ENCODE measurements around the gene OR8K3. TPM values are rescaled to one million over a fixed set of nuclear protein-coding genes. Genes with fewer than 3 reads are reported as not detected.

OR8K3 gene
- total RNA-seq, 1 donor = not detected

- Histone ChIP-seq H3K79me2 (ENCODE audit: insufficient read depth, low read length) (no peaks in the 10 kb centered on the region), H3K27me3 (ENCODE audit: insufficient read depth, low read length) (no peaks in the 10 kb centered on the region), H4K20me1 (ENCODE audit: insufficient read depth, low read length) (no peaks in the 10 kb centered on the region), H3K9me3 (ENCODE audit: low read depth, low read length) (no peaks in the 10 kb centered on the region), H3K27ac (ENCODE audit: low read depth, low read length) (no peak overlapping the region), H3K36me3 (ENCODE audit: insufficient read depth, low read length) (no peaks in the 10 kb centered on the region), H3K4me3 (ENCODE audit: insufficient read depth, low read length) (no peak overlapping the region), H2AFZ (ENCODE audit: low read length) (no peak overlapping the region), H3K4me1 (ENCODE audit: insufficient read depth, low read length) (no peaks in the 10 kb centered on the region), H3K4me2 (ENCODE audit: insufficient read depth, low read length) (no peak overlapping the region)
- DNase-seq (ENCODE audit: insufficient read length, low spot score, missing footprints) = no peak
- no peak for TF ChIP-seq CTCF (IDR thresholded peaks at IDR 0.05; ENCODE audit: extremely low read depth, low read depth, low read length)
These were observed 18.0 kb upstream of the OR8K3 start for GRCh38 chr11:56296898-56297297.

GRCh38 chr11:56307836-56308235 lies 7.1 kb upstream of the OR8K3 start:
- Histone ChIP-seq H3K27me3 (ENCODE audit: insufficient read depth, low read length) (no peaks in the 10 kb centered on the region), H3K9me3 (ENCODE audit: low read depth, low read length) (peaks cover 6% of the 10 kb centered on the region), H3K4me1 (ENCODE audit: insufficient read depth, low read length) (no peaks in the 10 kb centered on the region), H2AFZ (ENCODE audit: low read length) (no peak overlapping the region), H3K79me2 (ENCODE audit: insufficient read depth, low read length) (no peaks in the 10 kb centered on the region), H3K4me2 (ENCODE audit: insufficient read depth, low read length) (no peak overlapping the region), H4K20me1 (ENCODE audit: insufficient read depth, low read length) (no peaks in the 10 kb centered on the region), H3K4me3 (ENCODE audit: insufficient read depth, low read length) (no peak overlapping the region), H3K27ac (ENCODE audit: low read depth, low read length) (no peak overlapping the region), H3K36me3 (ENCODE audit: insufficient read depth, low read length) (no peaks in the 10 kb centered on the region)
- DNase-seq (ENCODE audit: insufficient read length, low spot score, missing footprints) = peak; percentile 68
- no peak for TF ChIP-seq CTCF (IDR thresholded peaks at IDR 0.05; ENCODE audit: extremely low read depth, low read depth, low read length)

GRCh38 chr11:56331861-56332491 lies 17.0 kb downstream of the OR8K3 start:
- DNase-seq (ENCODE audit: insufficient read length, low spot score, missing footprints) = peak; percentile 54
- Histone ChIP-seq H3K4me3 (ENCODE audit: insufficient read depth, low read length) (no peak overlapping the region), H3K4me2 (ENCODE audit: insufficient read depth, low read length) (no peak overlapping the region), H3K4me1 (ENCODE audit: insufficient read depth, low read length) (no peaks in the 10 kb centered on the region), H3K27ac (ENCODE audit: low read depth, low read length) (no peak overlapping the region), H3K9me3 (ENCODE audit: low read depth, low read length) (no peaks in the 10 kb centered on the region), H2AFZ (ENCODE audit: low read length) (no peak overlapping the region), H3K36me3 (ENCODE audit: insufficient read depth, low read length) (no peaks in the 10 kb centered on the region), H3K79me2 (ENCODE audit: insufficient read depth, low read length) (no peaks in the 10 kb centered on the region), H3K27me3 (ENCODE audit: insufficient read depth, low read length) (no peaks in the 10 kb centered on the region), H4K20me1 (ENCODE audit: insufficient read depth, low read length) (no peaks in the 10 kb centered on the region)
- TF ChIP-seq CTCF (IDR thresholded peaks at IDR 0.05; ENCODE audit: extremely low read depth, low read depth, low read length) = no peak

GRCh38 chr11:56333156-56333555 lies 18.2 kb downstream of the OR8K3 start:
- H3K9me3 ChIP-seq (ENCODE audit: low read depth, low read length) = no peaks in the 10 kb centered on the region
- H3K4me2 ChIP-seq (ENCODE audit: insufficient read depth, low read length) = no peak overlapping the region
- no peaks in the 10 kb centered on the region for H3K79me2 ChIP-seq (ENCODE audit: insufficient read depth, low read length)
- H3K36me3 ChIP-seq (ENCODE audit: insufficient read depth, low read length) = no peaks in the 10 kb centered on the region
- no peak for TF ChIP-seq CTCF (IDR thresholded peaks at IDR 0.05; ENCODE audit: extremely low read depth, low read depth, low read length)
- no peak for DNase-seq (ENCODE audit: insufficient read length, low spot score, missing footprints)
- no peaks in the 10 kb centered on the region for H3K4me1 ChIP-seq (ENCODE audit: insufficient read depth, low read length)
- H2AFZ ChIP-seq (ENCODE audit: low read length) = no peak overlapping the region
- no peak overlapping the region for H3K4me3 ChIP-seq (ENCODE audit: insufficient read depth, low read length)
- no peaks in the 10 kb centered on the region for H4K20me1 ChIP-seq (ENCODE audit: insufficient read depth, low read length)
- H3K27ac ChIP-seq (ENCODE audit: low read depth, low read length) = no peak overlapping the region
- H3K27me3 ChIP-seq (ENCODE audit: insufficient read depth, low read length) = no peaks in the 10 kb centered on the region

Data from osteoblast (primary cell).